HL-60/S4 treated with retinoic acid at 250 ng/mL for 4 days and 3 days (cell line): Measurements from ENCODE around the gene SCUBE1.
"Not testable (repeated sequence)": the region's sequence is repeated elsewhere in the genome, so short reads cannot be mapped to it uniquely, and the experiment has no call there.

Experiments
- in situ Hi-C: fragments of 300-500 bp; cut with MboI; formaldehyde crosslinking; loops from 2 replicates; pipeline ENCODE4 v1.7.0; 2022; ENCODE audit warnings: low sequenced_read_pairs

The SCUBE1 gene

DNA sequence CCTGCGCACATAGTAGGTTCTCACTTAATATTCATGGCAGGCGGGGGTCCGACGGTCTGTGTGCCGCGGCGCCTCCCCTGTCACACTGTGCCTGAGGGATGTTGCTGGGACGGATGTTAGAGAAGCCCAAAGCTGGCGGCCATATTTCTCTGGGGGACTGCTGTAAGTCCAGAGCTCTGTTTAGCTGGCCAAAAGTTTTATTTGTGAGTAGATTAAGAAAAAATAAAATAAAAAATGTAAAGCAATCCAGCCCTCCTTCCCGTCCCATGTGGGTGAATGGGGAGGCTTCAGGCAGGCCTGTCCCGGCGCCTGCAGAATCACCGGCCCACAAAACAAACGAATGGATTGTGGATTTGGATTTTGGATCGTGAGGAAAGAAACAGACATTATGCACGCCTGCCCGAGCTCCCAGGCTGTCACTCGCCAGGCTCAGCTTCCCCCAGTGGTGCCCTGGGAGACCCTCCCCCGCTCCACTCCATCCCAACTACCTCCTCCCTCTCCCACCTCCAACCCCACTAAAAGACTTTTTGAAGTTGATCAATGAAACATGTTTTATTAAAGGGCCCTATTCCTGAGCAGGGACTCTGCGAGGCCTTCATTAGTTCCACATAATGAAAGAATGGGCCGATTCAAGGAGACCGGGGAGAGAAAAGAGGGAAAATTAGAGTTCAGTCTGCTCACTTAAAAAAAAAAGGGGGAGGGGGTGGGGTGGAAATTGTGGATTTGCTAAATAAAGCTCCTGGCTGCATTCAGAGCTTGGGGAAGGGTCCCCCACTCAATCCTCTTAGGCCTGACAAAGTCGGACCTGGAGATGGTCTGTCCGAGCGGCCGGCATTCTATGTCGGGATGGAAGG, 20.4 kb upstream of the SCUBE1 start:
- in situ Hi-C loops: no loop called here

DNA sequence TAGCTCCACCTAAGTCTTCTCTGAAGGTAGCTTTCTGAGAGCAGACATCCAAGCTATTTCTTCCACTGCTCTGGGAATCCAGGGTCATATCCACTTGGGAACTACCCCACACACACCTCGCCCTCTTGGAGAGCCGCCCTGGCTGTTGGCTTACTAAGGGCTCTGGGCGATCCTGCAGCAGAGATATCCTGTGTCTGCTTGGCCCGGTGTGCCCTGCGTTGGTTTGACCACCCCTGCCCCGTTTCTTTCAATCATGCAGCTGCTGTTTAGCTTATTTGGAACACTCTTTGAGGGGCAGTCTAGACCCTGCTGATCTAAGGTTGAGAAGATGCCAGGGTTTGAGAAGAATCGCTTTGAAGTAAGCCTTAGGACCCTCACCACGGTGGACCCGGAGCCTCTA, 17.4 kb upstream of the SCUBE1 start:
- in situ Hi-C loops: no loop called here

- in situ Hi-C loops: no loop called here
Measured at GRCh38 chr22:43356881-43357280, 13.7 kb upstream of the SCUBE1 start.

DNA sequence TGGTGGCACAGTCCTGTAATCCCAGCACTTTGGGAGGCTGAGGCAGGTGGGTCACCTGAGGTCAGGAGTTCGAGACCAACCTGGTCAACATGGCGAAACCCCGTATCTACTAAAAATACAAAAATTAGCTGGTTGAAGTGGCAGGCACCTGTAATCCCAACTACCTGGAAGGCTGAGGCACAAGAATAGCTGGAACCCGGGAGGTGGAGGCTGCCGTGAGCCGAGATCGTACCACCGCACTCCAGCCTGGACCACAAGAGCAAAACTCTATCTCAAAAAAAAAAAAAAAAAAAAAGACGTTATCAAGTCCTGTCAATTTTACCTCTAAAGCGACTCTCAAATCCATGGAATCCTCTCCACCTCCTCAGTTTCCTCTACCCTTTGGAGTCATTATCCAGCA, 12.5 kb upstream of the SCUBE1 start:
- in situ Hi-C loops: not testable (repeated sequence)

GRCh38 chr22:43351966-43352345, 8.8 kb upstream of the SCUBE1 start:
- in situ Hi-C loops: no loop called here

GRCh38 chr22:43349636-43350035, 6.5 kb upstream of the SCUBE1 start:
- in situ Hi-C loops: no loop called here

DNA sequence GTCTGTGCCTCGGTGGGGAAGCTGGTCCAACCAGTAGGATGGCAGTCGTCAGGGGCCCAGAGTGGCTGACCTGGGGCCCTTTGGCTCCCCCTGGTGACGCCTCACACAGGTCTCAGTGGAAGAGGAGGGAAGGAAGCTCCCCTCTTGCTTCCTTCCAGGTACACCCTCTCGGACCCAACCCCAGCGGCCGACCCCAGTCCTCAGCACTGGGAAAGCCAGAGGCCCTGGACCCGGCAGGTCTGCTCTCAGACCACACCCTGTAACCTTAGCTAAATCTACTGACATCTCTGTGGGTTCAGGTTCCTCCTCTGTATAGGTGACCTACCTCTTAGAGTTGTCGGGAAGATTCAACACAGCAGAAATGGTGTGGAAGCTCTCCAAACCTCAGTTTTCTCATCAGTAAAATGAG, 3.4 kb upstream of the SCUBE1 start:
- in situ Hi-C loops: no loop called here

DNA sequence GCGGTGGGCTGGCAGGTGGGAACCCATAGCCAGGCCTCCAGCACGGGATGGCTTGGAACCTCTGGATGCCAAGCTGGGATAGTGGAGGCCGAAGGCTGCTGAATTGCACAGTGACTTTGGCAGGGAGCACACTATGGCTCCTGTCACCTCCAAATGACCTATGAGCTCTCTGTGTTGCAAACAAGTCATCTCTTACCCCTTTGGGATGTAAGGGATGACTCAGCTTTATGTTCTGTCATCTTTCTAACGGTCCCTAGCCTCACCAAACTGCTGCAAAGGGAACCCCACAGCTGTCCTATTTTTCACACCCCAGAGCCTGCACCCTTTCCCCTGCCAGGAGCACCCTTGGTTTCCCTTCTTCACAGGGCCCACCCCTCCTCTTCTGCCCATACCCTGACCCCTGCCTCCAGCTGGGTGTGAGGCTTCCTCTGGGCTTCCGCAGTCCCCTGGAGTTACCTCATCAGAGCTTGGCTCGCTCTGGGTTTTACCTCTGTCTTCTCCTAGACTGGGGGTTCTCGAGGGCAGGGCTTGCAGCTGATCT, 2.7 kb upstream of the SCUBE1 start:
- in situ Hi-C loops: no loop called here

GRCh38 chr22:43345356-43345755, 2.2 kb upstream of the SCUBE1 start:
- in situ Hi-C loops: no loop called here

DNA sequence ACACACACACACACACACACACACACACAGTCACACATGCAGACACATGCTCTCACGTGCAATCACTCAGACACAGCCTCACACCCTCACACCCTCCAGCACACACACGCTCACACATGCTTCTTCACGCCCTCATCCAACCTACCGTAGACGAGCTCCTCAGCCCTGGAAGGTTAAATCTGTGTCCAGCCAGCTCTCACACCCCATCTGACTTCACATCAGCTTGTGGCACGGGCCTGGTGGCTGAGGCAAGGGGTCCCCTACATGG, 1.3 kb upstream of the SCUBE1 start:
- in situ Hi-C loops: no loop called here

DNA sequence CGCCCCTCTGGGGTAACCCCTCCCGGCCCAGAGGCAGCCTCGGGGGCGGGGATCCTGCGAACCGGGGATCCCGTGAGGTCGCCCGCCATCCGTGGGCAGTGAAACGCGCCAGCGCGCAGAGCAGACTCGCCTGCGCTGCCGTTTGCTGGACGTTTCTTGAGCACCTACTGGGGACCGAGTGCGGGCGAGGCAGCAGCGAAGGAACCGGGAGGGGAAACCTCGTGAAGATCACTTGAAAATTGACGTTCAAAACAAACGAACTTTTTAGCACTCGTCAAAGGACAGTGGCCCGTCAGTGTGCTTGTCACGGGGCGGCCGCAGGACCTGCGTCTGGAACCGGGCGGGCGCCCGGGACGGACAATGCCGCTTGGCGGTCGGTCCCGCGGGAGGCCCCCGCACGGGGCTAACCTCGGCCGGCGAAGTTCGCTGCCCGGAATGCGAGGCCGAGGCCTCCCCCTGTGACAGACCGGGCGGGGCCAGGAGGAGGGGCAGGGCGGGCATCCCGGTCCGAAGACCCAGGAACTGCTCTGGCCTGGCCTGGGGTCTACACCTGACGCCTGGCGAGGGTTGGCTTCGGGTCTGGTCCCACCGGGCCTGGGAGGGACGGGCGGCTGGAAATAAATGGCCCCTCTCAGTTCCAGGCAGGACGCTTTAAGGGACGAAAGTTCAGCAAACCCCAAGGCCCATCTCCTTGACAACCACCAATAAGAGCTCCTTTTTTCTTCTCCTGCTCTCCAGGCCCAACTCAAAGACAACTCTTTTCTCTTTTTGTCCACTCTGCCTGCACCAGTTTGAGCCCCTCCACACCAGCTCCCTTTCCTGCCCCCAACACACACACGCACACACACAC, 723 bp upstream of the SCUBE1 start:
- in situ Hi-C loops: no loop called here

DNA sequence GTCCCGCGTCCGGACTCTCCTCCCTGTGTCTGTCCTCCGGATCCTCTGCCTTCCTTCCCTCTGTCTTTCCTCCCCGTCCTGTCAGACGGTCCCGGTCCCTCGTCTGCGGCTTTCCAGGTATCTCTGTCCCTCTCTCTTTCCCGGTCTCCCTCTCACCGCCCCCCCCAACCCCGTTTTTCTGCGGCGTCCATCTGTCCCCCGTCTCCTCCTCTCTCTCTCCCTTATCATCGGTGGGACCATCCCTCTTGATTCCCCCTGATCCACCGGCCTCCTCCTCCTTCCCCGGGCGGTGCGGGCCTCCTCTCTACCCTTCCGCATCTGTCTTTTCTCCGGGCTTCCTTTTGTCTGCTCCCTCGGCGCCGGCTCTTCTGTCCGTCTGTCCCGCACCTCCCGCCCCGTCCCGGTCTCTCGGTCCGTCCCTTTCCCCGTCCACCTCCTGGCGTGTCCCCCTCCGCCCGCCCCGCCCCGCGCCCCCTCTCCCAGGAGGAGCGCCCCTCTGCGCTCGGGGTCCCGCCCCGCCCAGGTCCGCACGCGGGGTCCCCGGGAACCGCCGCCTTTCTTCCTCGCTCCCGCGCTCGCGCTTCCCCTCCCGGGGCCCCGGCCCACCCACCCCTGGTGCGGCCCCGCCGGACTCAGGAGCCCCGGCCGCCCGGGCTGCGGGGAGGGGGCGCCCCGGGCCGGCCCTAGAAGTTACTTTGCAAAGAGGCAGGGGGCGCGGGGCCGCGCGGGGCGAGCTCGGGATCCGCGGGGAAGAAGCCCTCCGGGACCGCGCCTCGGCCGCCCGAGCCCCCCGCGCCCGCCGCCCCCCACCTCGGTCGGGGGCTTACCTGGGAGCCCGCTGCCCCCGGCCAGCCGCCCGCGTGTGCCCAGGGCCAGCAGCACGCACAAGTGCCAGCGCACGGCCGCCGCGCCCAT, 568 bp downstream of the SCUBE1 start:
- in situ Hi-C loops: no loop called here

GRCh38 chr22:43341565-43341964, 1.6 kb downstream of the SCUBE1 start:
- in situ Hi-C loops: no loop called here

DNA sequence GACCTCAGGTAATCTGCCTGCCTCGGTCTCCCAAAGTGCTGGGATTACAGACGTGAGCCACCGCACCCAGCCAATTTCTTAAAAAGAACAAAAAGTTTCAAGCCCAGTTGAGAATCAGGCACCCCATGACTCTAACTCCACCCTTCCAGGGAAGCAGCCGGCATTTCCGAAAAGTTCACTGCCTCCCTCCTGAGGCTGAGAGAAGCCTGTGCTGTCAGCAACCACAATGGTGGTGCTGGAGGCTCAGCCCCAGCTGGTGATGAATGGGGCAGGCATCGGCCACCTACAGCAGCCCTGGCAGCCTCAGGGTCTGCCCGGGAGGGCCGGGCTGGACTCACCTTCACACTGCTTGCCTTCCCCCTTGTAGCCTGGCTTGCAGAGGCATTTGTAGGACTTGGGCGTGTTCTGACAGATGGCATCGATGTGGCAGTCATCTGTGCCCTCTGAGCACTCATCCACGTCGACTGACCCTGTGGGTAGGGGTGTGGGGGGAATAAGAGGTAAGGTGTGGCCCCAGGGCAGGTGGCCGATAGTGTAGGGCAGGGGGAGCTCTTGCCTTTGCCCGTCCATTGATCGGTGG, 4.3 kb downstream of the SCUBE1 start:
- in situ Hi-C loops: no loop called here

DNA sequence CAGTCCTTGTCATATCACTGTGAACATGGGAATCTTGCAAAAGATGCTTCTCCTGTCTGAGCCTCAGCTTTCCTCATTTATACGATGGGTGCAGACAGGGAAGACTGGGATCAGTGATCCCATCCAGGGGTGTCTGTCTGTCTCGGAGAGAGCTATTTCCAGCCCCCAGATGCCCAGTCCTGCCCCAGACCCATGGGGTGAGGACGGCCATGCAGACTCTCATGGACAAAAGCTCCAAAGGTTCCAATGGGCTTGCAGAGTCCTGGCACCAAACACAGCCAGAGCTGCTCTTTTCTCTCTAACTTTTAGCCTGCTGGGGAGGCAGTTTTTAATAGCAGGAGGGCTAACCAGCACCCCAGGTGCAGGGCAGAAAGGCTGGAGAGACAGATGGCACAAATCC, 5.2 kb downstream of the SCUBE1 start:
- in situ Hi-C loops: no loop called here

DNA sequence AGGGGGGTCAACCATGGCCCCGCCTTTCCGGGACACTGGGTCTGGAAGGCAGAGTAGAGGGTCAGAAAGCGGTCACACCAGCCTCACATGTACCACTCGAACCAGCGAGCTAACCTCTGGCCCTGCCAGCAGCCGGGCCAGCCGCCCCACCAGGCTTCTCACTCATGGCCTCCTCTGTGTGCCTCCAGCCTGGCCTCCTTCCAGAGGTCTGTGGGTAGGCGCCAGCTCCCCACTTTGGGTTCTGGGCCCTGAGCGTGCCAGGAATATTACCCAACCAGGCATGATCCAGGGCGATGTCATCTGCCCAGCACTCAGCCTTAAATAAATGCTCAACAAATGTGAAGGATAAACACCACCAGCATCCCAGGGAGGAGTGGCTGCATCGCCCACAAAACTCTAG, 5.8 kb downstream of the SCUBE1 start:
- in situ Hi-C loops: no loop called here

DNA sequence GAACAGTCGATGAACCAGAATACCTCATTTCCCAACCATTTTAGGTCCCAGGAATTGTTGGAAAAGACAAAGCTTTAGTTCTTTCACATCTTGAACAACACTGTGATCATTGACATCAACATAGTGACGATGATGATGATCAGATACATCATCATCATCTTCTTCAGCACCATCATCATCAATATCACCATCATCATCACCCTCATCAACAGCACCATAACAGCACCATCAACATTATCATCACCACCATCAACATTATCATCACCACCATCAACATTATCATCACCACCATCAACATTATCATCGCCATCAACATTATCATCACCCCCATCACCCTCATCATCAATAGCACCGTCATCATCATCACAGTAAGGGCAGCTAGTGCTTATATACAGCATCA, 8.8 kb downstream of the SCUBE1 start:
- in situ Hi-C loops: no loop called here

GRCh38 chr22:43333978-43334377, 9.2 kb downstream of the SCUBE1 start:
- in situ Hi-C loops: no loop called here

GRCh38 chr22:43333156-43333555, 10.0 kb downstream of the SCUBE1 start:
- in situ Hi-C loops: no loop called here

DNA sequence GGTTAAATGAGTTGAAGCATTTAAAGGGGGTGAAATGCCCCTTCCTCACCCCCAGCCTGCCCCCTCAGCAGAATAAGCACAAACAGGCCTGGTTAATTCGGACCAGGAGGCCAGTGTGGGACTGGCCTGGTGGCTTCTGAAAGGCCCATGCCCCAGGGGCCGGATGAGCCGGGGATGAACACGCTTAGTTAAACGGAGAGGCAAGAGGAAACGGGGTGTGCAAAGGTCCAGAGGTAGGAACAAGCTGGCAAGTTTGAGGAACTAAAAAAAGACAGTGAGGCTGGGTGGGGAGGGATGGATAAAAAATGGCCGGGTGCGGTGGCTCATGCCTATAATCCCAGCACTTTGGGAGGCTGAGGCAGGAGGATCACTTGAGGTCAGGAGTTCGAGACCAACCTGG, 11.5 kb downstream of the SCUBE1 start:
- in situ Hi-C loops: no loop called here

- in situ Hi-C loops: no loop called here
Measured at GRCh38 chr22:43331069-43331451, 12.1 kb downstream of the SCUBE1 start.
